EH (cell line): Measurements from ENCODE around the gene EPHB2.
A peak's percentile ranks its signal among the peaks of the same experiment; 100 is the strongest.

Experiments
- DNase-seq: peaks from one replicate; pipeline ENCODE4 v3.0.0-alpha.2; 2015; ENCODE audit warnings: low read depth

EPHB2 gene

GRCh38 chr1:22818061-22818770 is 107.6 kb downstream of the EPHB2 start:
- no peak for DNase-seq

- DNase-seq = no peak
Measured at GRCh38 chr1:22819361-22819760, 108.7 kb downstream of the EPHB2 start.

GRCh38 chr1:22821027-22821426 is 110.4 kb downstream of the EPHB2 start:
- peak; percentile 40 for DNase-seq

- no peak for DNase-seq
Measured at GRCh38 chr1:22822371-22822770, 111.7 kb downstream of the EPHB2 start.

GRCh38 chr1:22824466-22824865 is 113.8 kb downstream of the EPHB2 start:
- no peak for DNase-seq

- DNase-seq = no peak
Measured at GRCh38 chr1:22824975-22825374, 114.3 kb downstream of the EPHB2 start.

GRCh38 chr1:22825486-22826189 is 115.0 kb downstream of the EPHB2 start:
- DNase-seq = no peak

GRCh38 chr1:22826604-22827580 is 116.3 kb downstream of the EPHB2 start:
- peak; percentile 64 for DNase-seq

GRCh38 chr1:22827666-22828483 is 117.2 kb downstream of the EPHB2 start:
- no peak for DNase-seq

GRCh38 chr1:22828484-22829308 is 118.1 kb downstream of the EPHB2 start:
- DNase-seq = no peak

- no peak for DNase-seq
Measured at GRCh38 chr1:22829309-22829989, 118.8 kb downstream of the EPHB2 start.

- DNase-seq = no peak
Measured at GRCh38 chr1:22830041-22830566, 119.5 kb downstream of the EPHB2 start.

- no peak for DNase-seq
Measured at GRCh38 chr1:22830757-22831340, 120.2 kb downstream of the EPHB2 start.

GRCh38 chr1:22831729-22832413 is 121.2 kb downstream of the EPHB2 start:
- peak; percentile 95 for DNase-seq

GRCh38 chr1:22832414-22832786 is 121.8 kb downstream of the EPHB2 start:
- DNase-seq = peak; percentile 79

GRCh38 chr1:22833699-22834098 is 123.1 kb downstream of the EPHB2 start:
- DNase-seq = no peak

GRCh38 chr1:22834420-22834819 is 123.8 kb downstream of the EPHB2 start:
- peak; percentile 25 for DNase-seq

- DNase-seq = no peak
Measured at GRCh38 chr1:22835636-22836319, 125.1 kb downstream of the EPHB2 start.
